Renal pelvis (tissue), 4 donors: ENCODE data around the gene SLC35F3. TPM values are rescaled to one million over a fixed set of nuclear protein-coding genes. Genes with fewer than 3 reads are reported as not detected.

Experiments used
- DNase-seq: peaks from one replicate; pipeline ENCODE4 v3.0.0-alpha.2; 2013
- polyA plus RNA-seq, 3 donors: library from polyadenylated mRNA; unstranded; fragments of 120-200 nt; gene quantifications; one replicate each; pipeline ENCODE4 v1.2.1, GENCODE V29; 2013; ENCODE audit not compliant: insufficient read length in 3 of 3

The SLC35F3 gene
- polyA plus RNA-seq, 3 donors, result 0.31 to 0.51 (median 0.49) TPM

GRCh38 chr1:233972563-233972950, 68.1 kb downstream of the SLC35F3 start:
- DNase-seq, result no peak

- no peak for DNase-seq
These were observed 68.6 kb downstream of the SLC35F3 start for GRCh38 chr1:233972951-233973635.

- DNase-seq, result no peak
These were observed 71.0 kb downstream of the SLC35F3 start for GRCh38 chr1:233975486-233975885.

GRCh38 chr1:233981042-233981675, 76.7 kb downstream of the SLC35F3 start:
- DNase-seq, result no peak

- no peak for DNase-seq
These were observed 78.5 kb downstream of the SLC35F3 start for GRCh38 chr1:233982827-233983518.

- no peak for DNase-seq
These were observed 79.3 kb downstream of the SLC35F3 start for GRCh38 chr1:233983811-233984210.

GRCh38 chr1:233988963-233989696, 84.7 kb downstream of the SLC35F3 start:
- DNase-seq, result no peak

- no peak for DNase-seq
These were observed 86.0 kb downstream of the SLC35F3 start for GRCh38 chr1:233990486-233990885.

- no peak for DNase-seq
These were observed 89.2 kb downstream of the SLC35F3 start for GRCh38 chr1:233993651-233994050.

- no peak for DNase-seq
These were observed 89.6 kb downstream of the SLC35F3 start for GRCh38 chr1:233994112-233994511.

- no peak for DNase-seq
These were observed 94.0 kb downstream of the SLC35F3 start for GRCh38 chr1:233998456-233998855.

- DNase-seq, result no peak
These were observed 94.4 kb downstream of the SLC35F3 start for GRCh38 chr1:233998891-233999290.

GRCh38 chr1:234000557-234001041, 96.1 kb downstream of the SLC35F3 start:
- peak; percentile 2 for DNase-seq

GRCh38 chr1:234001817-234002216, 97.3 kb downstream of the SLC35F3 start:
- no peak for DNase-seq

GRCh38 chr1:234004591-234004990, 100.1 kb downstream of the SLC35F3 start:
- DNase-seq, result no peak

- DNase-seq, result no peak
These were observed 103.2 kb downstream of the SLC35F3 start for GRCh38 chr1:234007684-234008083.

- no peak for DNase-seq
These were observed 104.1 kb downstream of the SLC35F3 start for GRCh38 chr1:234008591-234008990.

GRCh38 chr1:234009668-234010067, 105.2 kb downstream of the SLC35F3 start:
- no peak for DNase-seq

- no peak for DNase-seq
These were observed 109.7 kb downstream of the SLC35F3 start for GRCh38 chr1:234014208-234014607.

- no peak for DNase-seq
These were observed 114.3 kb downstream of the SLC35F3 start for GRCh38 chr1:234018816-234019215.

- no peak for DNase-seq
These were observed 114.9 kb downstream of the SLC35F3 start for GRCh38 chr1:234019387-234019786.

GRCh38 chr1:234022302-234022701, 117.8 kb downstream of the SLC35F3 start:
- DNase-seq, result no peak
